ENCODE measurements around the gene ABCA2.

DNA sequence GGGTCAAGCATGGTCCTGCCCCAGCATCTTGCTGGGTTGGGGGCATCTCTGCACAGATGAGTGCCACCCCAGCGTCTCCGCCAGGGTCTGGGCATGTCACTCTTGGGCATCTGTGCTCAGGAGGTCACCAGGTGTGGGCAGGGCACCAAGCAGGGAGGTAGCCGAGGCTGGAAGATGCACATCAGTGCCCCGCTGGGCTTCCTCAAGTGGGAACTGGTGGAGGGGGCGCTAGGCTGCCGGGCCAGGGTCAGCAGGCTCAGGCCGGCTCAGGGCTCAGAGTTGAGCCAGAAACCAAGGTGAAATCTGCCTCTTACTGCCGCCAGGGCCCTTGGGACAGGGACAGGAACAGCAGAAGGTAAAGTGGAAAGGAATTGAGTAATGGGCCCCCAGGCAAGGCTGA is 7.9 kb upstream of the ABCA2 start:
- TF ChIP-seq, protein P1, sequence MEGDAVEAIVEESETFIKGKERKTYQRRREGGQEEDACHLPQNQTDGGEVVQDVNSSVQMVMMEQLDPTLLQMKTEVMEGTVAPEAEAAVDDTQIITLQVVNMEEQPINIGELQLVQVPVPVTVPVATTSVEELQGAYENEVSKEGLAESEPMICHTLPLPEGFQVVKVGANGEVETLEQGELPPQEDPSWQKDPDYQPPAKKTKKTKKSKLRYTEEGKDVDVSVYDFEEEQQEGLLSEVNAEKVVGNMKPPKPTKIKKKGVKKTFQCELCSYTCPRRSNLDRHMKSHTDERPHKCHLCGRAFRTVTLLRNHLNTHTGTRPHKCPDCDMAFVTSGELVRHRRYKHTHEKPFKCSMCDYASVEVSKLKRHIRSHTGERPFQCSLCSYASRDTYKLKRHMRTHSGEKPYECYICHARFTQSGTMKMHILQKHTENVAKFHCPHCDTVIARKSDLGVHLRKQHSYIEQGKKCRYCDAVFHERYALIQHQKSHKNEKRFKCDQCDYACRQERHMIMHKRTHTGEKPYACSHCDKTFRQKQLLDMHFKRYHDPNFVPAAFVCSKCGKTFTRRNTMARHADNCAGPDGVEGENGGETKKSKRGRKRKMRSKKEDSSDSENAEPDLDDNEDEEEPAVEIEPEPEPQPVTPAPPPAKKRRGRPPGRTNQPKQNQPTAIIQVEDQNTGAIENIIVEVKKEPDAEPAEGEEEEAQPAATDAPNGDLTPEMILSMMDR (IDR thresholded peaks at IDR 0.05; ENCODE audit: insufficient read depth, low read depth, low read length), result no peak
- TF ChIP-seq EZH2 (IDR thresholded peaks at IDR 0.05; ENCODE audit: insufficient read depth, low read length), result no peak
